ENCODE measurements around the gene MKNK1. TPM values are rescaled to one million over a fixed set of nuclear protein-coding genes. Genes with fewer than 3 reads are reported as not detected.

The MKNK1 gene
- total and polyA plus RNA-seq, 2 of the 4 experiments (the other 2 are of a cell fraction) = 14.3 to 35.2 TPM

DNA sequence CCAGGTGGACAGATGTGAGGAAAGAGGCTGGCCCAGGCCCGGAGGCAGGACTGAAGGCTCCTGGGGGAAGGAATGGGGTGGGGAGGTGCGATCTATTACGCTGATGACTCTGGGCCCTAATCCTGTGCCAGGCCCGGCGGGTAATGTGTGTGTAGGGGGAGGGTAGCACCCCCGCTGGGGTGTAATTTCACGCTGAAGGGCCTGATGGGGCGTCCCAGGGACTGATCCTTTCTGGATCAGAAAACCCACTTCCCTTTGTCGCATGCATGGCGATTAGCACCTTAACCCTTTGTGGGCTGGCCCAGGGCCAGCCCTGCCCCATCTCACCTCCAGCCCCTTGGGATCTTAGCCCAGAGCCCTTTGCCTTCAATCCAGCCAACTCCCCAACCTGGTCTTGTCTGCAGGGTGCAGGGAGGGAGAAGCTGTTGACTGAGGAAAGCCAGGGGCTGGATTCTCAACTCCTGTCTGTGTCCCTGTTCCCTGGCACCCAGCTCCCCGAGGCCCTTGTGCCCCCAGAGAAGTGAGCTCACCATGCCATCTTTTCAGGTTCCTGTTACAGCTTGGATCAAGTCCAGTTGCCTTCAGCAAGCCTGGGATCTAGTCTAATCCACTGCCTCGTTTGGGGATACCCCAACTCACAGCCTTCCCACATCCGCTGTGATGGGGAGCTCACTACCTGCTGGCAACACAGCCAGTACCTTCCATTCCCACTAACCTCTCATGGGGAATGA is 78.7 kb downstream of the MKNK1 start:
- Histone ChIP-seq H3K4ac (ENCODE audit: low read depth, low read length) (no peak overlapping the region), H3K4me3 (ENCODE audit: insufficient read depth, low read depth, low read length) (no peak overlapping the region), H4K8ac (ENCODE audit: low read depth in 2 of 2, low read length in 2 of 2) (no peak overlapping the region), H2BK20ac (ENCODE audit: low read depth, low read length) (no peak overlapping the region), H4K91ac (ENCODE audit: insufficient read depth, low read depth, low read length) (no peak overlapping the region), H3K9me1 (ENCODE audit: insufficient read depth, low read length) (peaks cover 3% of the 10 kb centered on the region), H3K79me1 (ENCODE audit: low read depth in 1 of 2, low read length in 2 of 2) (no peaks in the 10 kb centered on the region), H3K4me2 (ENCODE audit: low read depth, low read length) (no peak overlapping the region), H3K4me1 (ENCODE audit: control insufficient read depth, insufficient read depth, low read length) (peaks cover 10% of the 10 kb centered on the region), H2AK5ac (ENCODE audit: low read depth, low read length) (no peak overlapping the region), H2BK120ac (ENCODE audit: low read depth, low read length) (no peak overlapping the region), H3K23ac (ENCODE audit: low read depth, low read length) (no peak overlapping the region), H2AK9ac (replicated peaks; ENCODE audit: low read depth, low read length, poor library complexity) (no peak overlapping the region), H3K56ac (ENCODE audit: extremely low read depth, insufficient read depth, low read length) (no peak overlapping the region), H3K27me3 (ENCODE audit: control insufficient read depth, insufficient read depth, low read length) (peaks cover 37% of the 10 kb centered on the region), H3K27ac (ENCODE audit: insufficient read depth, low read length) (no peak overlapping the region), H2BK15ac (ENCODE audit: low read depth, low read length) (no peak overlapping the region), H3K9ac (ENCODE audit: low read depth, low read length) (no peak overlapping the region), H3K36me3 (ENCODE audit: control insufficient read depth, insufficient read depth, low read length) (no peaks in the 10 kb centered on the region), H3K14ac (replicated peaks; ENCODE audit: low read depth, low read length) (no peak overlapping the region), H3K18ac (ENCODE audit: low read depth, low read length) (no peak overlapping the region), H2AFZ (replicated peaks; ENCODE audit: low read length, poor library complexity) (no peak overlapping the region), H2BK5ac (ENCODE audit: low read depth, low read length, poor library complexity, severe bottlenecking) (no peak overlapping the region), H4K20me1 (ENCODE audit: insufficient read depth, low read length) (0 out of 2 replicates have a peak, but pooled peaks cover 3% of the 10 kb centered on the region), H3K9me3 (ENCODE audit: control insufficient read depth, insufficient read depth, low read length) (no peaks in the 10 kb centered on the region), H4K5ac (ENCODE audit: low read depth, low read length) (no peak overlapping the region)
- dilution Hi-C loops (cut with HindIII; ENCODE audit: low sequenced_read_pairs, unreplicated experiment) = no loop called here
- ChIA-PET CTCF (no interaction called here), POLR2A (ENCODE audit: unreplicated experiment) (no interaction called here)
- no TSS peak for BruUV-seq (replicated peaks)
- in situ Hi-C loops (cut with MboI; ENCODE audit: low sequenced_read_pairs) = loop anchor here (5.0 kb wide), 3 partner anchors 48 to 118 kb away; no protein-coding TSS in a partner anchor
- TF ChIP-seq CEBPB (IDR thresholded peaks at IDR 0.05; ENCODE audit: low read depth, low read length) (no peak), POLR2A (IDR thresholded peaks at IDR 0.05; ENCODE audit: low read depth, low read length) (no peak), RCOR1 (IDR thresholded peaks at IDR 0.05; ENCODE audit: insufficient replicate concordance, low read length) (no peak), RAD21 (IDR thresholded peaks at IDR 0.05; ENCODE audit: low read length) (no peak), BHLHE40 (IDR thresholded peaks at IDR 0.05; ENCODE audit: low read depth, low read length) (no peak), MAZ (IDR thresholded peaks at IDR 0.05; ENCODE audit: borderline replicate concordance, low read depth, low read length) (no peak), SMC3 (IDR thresholded peaks at IDR 0.05; ENCODE audit: low read depth, low read length) (no peak), MAFK (IDR thresholded peaks at IDR 0.05; ENCODE audit: low read depth, low read length) (no peak), MXI1 (IDR thresholded peaks at IDR 0.05; ENCODE audit: borderline replicate concordance, low read depth, low read length) (no peak), RFX5 (IDR thresholded peaks at IDR 0.05; ENCODE audit: low read depth, low read length) (no peak), CHD1 (IDR thresholded peaks at IDR 0.05; ENCODE audit: low read depth, low read length) (no peak), FOS (IDR thresholded peaks at IDR 0.05; ENCODE audit: low read depth, low read length) (no peak), NFE2L2 (IDR thresholded peaks at IDR 0.05; ENCODE audit: low read depth, low read length) (no peak), USF2 (IDR thresholded peaks at IDR 0.05; ENCODE audit: low read depth, low read length) (no peak)
- TF ChIP-seq, protein P1, sequence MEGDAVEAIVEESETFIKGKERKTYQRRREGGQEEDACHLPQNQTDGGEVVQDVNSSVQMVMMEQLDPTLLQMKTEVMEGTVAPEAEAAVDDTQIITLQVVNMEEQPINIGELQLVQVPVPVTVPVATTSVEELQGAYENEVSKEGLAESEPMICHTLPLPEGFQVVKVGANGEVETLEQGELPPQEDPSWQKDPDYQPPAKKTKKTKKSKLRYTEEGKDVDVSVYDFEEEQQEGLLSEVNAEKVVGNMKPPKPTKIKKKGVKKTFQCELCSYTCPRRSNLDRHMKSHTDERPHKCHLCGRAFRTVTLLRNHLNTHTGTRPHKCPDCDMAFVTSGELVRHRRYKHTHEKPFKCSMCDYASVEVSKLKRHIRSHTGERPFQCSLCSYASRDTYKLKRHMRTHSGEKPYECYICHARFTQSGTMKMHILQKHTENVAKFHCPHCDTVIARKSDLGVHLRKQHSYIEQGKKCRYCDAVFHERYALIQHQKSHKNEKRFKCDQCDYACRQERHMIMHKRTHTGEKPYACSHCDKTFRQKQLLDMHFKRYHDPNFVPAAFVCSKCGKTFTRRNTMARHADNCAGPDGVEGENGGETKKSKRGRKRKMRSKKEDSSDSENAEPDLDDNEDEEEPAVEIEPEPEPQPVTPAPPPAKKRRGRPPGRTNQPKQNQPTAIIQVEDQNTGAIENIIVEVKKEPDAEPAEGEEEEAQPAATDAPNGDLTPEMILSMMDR (conservative IDR thresholded peaks at IDR 0.05; ENCODE audit: low read depth, low read length) = no peak
- TF ChIP-seq, protein P2, sequence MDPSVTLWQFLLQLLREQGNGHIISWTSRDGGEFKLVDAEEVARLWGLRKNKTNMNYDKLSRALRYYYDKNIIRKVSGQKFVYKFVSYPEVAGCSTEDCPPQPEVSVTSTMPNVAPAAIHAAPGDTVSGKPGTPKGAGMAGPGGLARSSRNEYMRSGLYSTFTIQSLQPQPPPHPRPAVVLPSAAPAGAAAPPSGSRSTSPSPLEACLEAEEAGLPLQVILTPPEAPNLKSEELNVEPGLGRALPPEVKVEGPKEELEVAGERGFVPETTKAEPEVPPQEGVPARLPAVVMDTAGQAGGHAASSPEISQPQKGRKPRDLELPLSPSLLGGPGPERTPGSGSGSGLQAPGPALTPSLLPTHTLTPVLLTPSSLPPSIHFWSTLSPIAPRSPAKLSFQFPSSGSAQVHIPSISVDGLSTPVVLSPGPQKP (IDR thresholded peaks at IDR 0.05; ENCODE audit: borderline replicate concordance, low read depth, low read length) = no peak
- intact Hi-C loops (cut with micrococcal nuclease) = no loop called here
- DNase-seq = no peak
- WGBS, 2 experiments (ENCODE audit: extremely low coverage in 2 of 2, insufficient read length in 1 of 2) = 50% methylated on average over 4 of the region's 13 CpGs; no CpG with 5 or more reads in 1 of the 2 experiments
- ATAC-seq (ENCODE audit: low read depth) = no peak

All from IMR-90 (cell line).